ENCODE data around the gene KIF6.
"Not testable (repeated sequence)": the region's sequence is repeated elsewhere in the genome, so short reads cannot be mapped to it uniquely, and the experiment has no call there.

KIF6 gene

DNA sequence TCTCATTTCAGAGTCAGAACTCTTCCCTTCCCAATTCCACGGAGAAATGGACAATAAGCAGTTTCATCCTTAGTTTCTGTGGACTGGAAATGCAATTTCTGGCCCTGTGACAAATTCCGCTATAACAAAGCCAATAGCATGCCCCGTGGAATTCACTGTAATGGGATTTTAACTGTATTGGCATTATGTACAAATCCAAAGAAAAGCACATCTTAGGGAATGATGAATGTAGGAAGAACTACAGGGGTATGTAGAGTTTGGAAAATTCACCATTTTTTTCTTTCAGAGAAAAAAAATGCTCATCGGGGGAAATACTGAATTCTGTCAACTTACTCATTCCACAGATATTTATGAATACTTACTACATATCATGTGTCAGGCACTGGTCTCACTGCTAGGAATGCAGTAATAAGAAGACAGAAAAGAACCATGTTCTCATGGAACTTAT, 43.5 kb downstream of the KIF6 start:
- no peaks in the 10 kb centered on the region for H3K4me1 ChIP-seq (ENCODE audit: control insufficient read depth, insufficient read depth, low read length)
- H3K27me3 ChIP-seq (ENCODE audit: control insufficient read depth, insufficient read depth, low read length): no peaks in the 10 kb centered on the region
- H3K9me3 ChIP-seq (ENCODE audit: control insufficient read depth, insufficient read depth, low read length): no peaks in the 10 kb centered on the region
- no peak overlapping the region for H3K9ac ChIP-seq (ENCODE audit: low read depth, low read length)
- no peaks in the 10 kb centered on the region for H3K36me3 ChIP-seq (ENCODE audit: control insufficient read depth, insufficient read depth, low read length)
- no peak overlapping the region for H3K4me3 ChIP-seq (ENCODE audit: low read depth, low read length)

DNA sequence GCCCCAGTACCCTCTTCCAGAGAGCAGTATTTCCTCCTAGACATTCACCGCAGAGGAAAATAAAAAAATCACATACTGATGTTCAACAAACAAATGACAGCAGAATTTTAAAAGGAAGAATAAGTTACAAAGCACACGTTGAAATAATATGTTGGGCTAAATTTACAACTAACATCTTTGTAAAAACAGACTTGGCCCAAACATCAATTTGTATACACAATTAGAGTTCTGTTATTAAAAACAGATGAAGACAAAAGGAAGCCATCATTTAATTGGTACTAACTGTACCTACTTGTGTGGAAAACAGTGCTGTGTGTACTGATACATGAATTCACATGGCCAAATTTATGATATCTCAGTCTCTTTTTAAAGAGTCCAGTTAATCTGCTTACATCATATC, 46.3 kb downstream of the KIF6 start:
- Histone ChIP-seq H3K27me3 (ENCODE audit: control insufficient read depth, insufficient read depth, low read length) (no peaks in the 10 kb centered on the region), H3K9me3 (ENCODE audit: control insufficient read depth, insufficient read depth, low read length) (no peaks in the 10 kb centered on the region), H3K4me1 (ENCODE audit: control insufficient read depth, insufficient read depth, low read length) (no peaks in the 10 kb centered on the region), H3K4me3 (ENCODE audit: low read depth, low read length) (no peak overlapping the region), H3K9ac (ENCODE audit: low read depth, low read length) (no peak overlapping the region), H3K36me3 (ENCODE audit: control insufficient read depth, insufficient read depth, low read length) (no peaks in the 10 kb centered on the region)

DNA sequence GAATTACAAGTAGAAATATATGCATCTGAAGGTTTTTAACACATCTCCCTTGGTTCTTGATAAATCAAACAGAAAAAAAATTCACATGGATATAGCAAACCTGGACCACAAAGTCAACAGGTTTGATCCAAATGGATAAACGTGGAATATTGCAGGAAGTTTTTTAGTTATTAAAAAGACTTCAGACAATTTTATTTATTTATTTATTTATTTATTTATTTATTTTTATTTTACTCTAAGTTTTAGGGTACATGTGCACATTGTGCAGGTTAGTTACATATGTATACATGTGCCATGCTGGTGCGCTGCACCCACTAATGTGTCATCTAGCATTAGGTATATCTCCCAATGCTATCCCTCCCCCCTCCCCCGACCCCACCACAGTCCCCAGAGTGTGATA, 47.9 kb downstream of the KIF6 start:
- not testable (repeated sequence) for H3K27me3 ChIP-seq (ENCODE audit: control insufficient read depth, insufficient read depth, low read length); H3K9ac ChIP-seq (ENCODE audit: low read depth, low read length); H3K9me3 ChIP-seq (ENCODE audit: control insufficient read depth, insufficient read depth, low read length); H3K36me3 ChIP-seq (ENCODE audit: control insufficient read depth, insufficient read depth, low read length); H3K4me3 ChIP-seq (ENCODE audit: low read depth, low read length); H3K4me1 ChIP-seq (ENCODE audit: control insufficient read depth, insufficient read depth, low read length)

DNA sequence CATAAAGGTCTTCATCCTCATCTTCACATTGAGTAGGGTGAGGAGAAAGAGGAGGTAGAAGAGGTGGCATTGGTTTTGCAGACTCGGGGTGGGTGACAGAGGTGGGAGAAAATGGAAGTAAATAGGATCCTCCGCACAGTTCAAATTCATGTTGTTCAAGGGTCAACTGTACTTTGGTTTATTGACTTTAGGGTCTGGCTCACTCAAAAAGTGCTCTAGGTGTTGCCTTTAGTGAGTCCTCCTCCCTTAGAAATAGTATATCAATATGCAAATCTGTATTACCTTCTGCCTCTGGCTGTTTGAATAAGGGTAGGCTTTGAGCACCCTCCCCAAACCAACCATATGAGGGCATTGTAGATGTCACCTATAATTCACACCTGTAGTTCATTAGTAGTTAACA, 54.7 kb downstream of the KIF6 start:
- Histone ChIP-seq H3K36me3 (ENCODE audit: control insufficient read depth, insufficient read depth, low read length) (no peaks in the 10 kb centered on the region), H3K4me3 (ENCODE audit: low read depth, low read length) (no peak overlapping the region), H3K4me1 (ENCODE audit: control insufficient read depth, insufficient read depth, low read length) (peaks cover 10% of the 10 kb centered on the region), H3K9ac (ENCODE audit: low read depth, low read length) (no peak overlapping the region), H3K9me3 (ENCODE audit: control insufficient read depth, insufficient read depth, low read length) (no peaks in the 10 kb centered on the region), H3K27me3 (ENCODE audit: control insufficient read depth, insufficient read depth, low read length) (no peaks in the 10 kb centered on the region)

DNA sequence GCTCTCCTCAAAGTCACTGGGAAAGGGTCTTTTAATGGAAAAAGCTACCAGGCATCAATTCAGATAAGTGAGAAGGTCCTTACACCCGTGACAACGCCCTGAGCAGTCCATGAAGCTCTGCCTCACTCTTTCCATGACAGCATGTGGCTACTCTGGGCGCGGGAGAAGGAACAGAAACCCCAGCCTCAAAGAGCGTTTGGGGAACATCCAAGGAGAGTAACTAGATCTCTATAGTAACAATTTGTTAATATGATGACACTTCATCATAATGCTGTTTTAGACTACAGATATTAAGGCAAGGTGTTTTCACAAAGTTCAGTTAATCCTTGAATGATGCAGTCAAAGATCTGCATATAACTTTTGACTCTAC, 55.2 kb downstream of the KIF6 start:
- no peaks in the 10 kb centered on the region for H3K36me3 ChIP-seq (ENCODE audit: control insufficient read depth, insufficient read depth, low read length)
- H3K9me3 ChIP-seq (ENCODE audit: control insufficient read depth, insufficient read depth, low read length): no peaks in the 10 kb centered on the region
- H3K9ac ChIP-seq (ENCODE audit: low read depth, low read length): no peak overlapping the region
- peaks cover 10% of the 10 kb centered on the region for H3K4me1 ChIP-seq (ENCODE audit: control insufficient read depth, insufficient read depth, low read length)
- H3K4me3 ChIP-seq (ENCODE audit: low read depth, low read length): no peak overlapping the region
- H3K27me3 ChIP-seq (ENCODE audit: control insufficient read depth, insufficient read depth, low read length): no peaks in the 10 kb centered on the region

DNA sequence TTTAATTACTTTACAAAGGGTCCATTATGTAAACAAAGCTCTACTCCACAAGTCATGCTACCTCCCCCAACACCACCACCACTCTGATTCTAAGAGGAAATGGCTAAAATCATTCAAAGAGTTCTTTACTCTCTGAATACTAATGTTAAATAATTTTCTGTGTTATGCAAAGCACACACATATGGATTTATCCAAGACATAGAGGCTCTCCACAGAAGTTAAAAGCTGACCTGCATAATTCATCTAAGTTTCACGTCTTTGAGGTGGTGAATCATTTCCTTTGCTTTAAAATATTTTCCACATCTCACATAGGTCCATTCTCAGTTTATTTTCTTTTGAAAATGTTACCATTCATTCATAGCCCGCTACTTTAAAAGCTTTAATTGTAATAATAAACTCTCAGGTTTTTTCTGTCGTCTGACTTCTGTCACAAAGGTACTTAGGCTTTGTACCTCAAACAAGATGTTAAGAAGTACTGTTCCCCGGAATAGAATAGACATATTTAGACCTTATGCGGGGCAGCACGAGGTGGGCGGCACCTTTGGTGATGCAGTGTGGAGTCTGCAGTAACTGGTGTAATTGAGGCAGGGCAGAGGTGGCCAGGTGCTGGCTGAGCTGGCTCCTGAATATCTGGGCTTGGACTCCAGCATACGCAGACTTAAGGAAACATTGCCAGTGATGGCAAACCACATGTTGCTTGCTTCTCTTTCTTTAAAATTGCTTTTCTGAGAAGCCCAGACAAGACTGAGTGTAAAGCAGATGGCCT, 55.8 kb downstream of the KIF6 start:
- no peak overlapping the region for H3K9ac ChIP-seq (ENCODE audit: low read depth, low read length)
- no peak overlapping the region for H3K4me3 ChIP-seq (ENCODE audit: low read depth, low read length)
- H3K4me1 ChIP-seq (ENCODE audit: control insufficient read depth, insufficient read depth, low read length): peaks cover 10% of the 10 kb centered on the region
- no peaks in the 10 kb centered on the region for H3K36me3 ChIP-seq (ENCODE audit: control insufficient read depth, insufficient read depth, low read length)
- H3K27me3 ChIP-seq (ENCODE audit: control insufficient read depth, insufficient read depth, low read length): no peaks in the 10 kb centered on the region
- no peaks in the 10 kb centered on the region for H3K9me3 ChIP-seq (ENCODE audit: control insufficient read depth, insufficient read depth, low read length)

DNA sequence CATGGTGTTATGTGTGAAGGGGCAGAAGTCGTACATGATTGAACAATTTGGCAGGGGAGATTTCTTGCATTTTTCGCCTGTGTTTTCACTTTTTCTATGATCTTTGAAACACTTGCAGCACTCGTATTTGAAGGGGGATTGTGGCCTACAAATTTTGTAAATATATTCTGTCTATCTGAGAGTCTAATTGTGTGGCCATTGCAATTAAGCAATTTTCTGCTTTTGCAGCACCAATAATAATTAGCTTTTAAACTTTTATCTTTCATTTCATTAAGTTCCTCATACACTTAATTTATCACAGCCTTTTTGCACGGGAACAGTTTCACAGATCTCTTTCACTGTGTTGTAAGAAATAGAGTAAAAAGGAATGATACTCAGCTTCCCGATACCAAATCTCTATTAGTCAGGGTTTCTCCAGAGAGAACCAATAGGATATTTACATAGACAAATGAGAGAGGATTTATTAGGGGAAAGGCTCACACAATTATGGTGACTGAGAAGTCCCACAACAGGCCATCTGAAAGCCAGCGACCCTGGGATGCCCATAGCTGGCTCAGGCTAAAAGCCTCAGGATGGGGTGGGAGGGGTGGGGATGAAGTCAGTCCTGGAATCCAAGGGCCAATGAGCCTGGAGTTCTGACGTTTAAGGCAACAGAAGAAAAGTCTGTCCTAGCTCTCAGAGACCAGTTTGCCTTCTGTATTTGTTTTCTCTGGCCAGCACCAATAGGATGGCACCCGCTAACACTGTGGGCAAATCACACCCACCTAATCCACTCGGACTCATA, 58.3 kb downstream of the KIF6 start:
- no peak overlapping the region for H3K9ac ChIP-seq (ENCODE audit: low read depth, low read length)
- H3K4me1 ChIP-seq (ENCODE audit: control insufficient read depth, insufficient read depth, low read length): peaks cover 10% of the 10 kb centered on the region
- no peak overlapping the region for H3K4me3 ChIP-seq (ENCODE audit: low read depth, low read length)
- no peaks in the 10 kb centered on the region for H3K36me3 ChIP-seq (ENCODE audit: control insufficient read depth, insufficient read depth, low read length)
- H3K27me3 ChIP-seq (ENCODE audit: control insufficient read depth, insufficient read depth, low read length): no peaks in the 10 kb centered on the region
- H3K9me3 ChIP-seq (ENCODE audit: control insufficient read depth, insufficient read depth, low read length): no peaks in the 10 kb centered on the region

DNA sequence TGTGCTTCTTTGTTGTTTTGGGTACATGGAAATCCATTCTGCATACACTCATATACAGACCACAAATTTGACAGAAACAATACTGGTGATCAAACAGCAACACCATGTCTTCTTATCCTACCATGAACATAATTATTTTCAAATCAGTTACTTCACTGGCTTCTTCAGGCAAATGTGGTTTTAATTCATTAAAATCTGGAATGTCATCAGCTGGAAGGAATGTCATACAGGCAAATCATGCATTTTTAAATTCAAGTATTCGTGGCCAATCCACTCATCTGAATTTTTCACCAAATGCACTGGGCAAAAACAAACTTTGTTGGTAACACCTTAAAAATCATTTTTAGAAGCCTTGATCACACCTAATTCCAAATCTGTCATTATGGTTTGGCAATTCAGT, 59.3 kb downstream of the KIF6 start:
- no peak overlapping the region for H3K9ac ChIP-seq (ENCODE audit: low read depth, low read length)
- H3K4me3 ChIP-seq (ENCODE audit: low read depth, low read length): no peak overlapping the region
- no peaks in the 10 kb centered on the region for H3K27me3 ChIP-seq (ENCODE audit: control insufficient read depth, insufficient read depth, low read length)
- peaks cover 10% of the 10 kb centered on the region for H3K4me1 ChIP-seq (ENCODE audit: control insufficient read depth, insufficient read depth, low read length)
- no peaks in the 10 kb centered on the region for H3K36me3 ChIP-seq (ENCODE audit: control insufficient read depth, insufficient read depth, low read length)
- H3K9me3 ChIP-seq (ENCODE audit: control insufficient read depth, insufficient read depth, low read length): no peaks in the 10 kb centered on the region

DNA sequence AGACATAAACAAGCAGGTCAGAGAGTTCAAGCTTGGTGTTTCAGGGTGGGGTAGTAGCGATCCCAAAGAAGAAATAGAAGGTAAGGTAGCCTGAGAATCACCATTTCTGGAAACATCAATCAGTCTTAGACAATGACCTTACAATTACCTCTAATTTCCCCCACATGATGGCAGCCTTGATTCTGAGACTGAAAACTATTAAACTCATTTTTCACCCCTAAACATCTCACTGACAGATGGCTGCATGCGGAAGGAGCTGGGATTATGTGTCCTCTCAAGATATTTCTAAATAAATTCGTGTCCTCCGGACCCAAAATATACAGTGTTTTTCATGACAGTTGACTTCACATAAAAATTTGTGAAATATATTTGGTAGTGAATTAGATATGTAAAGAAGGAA, 61.0 kb downstream of the KIF6 start:
- Histone ChIP-seq H3K9me3 (ENCODE audit: control insufficient read depth, insufficient read depth, low read length) (no peaks in the 10 kb centered on the region), H3K4me1 (ENCODE audit: control insufficient read depth, insufficient read depth, low read length) (peaks cover 2% of the 10 kb centered on the region), H3K36me3 (ENCODE audit: control insufficient read depth, insufficient read depth, low read length) (no peaks in the 10 kb centered on the region), H3K4me3 (ENCODE audit: low read depth, low read length) (no peak overlapping the region), H3K27me3 (ENCODE audit: control insufficient read depth, insufficient read depth, low read length) (no peaks in the 10 kb centered on the region), H3K9ac (ENCODE audit: low read depth, low read length) (no peak overlapping the region)

DNA sequence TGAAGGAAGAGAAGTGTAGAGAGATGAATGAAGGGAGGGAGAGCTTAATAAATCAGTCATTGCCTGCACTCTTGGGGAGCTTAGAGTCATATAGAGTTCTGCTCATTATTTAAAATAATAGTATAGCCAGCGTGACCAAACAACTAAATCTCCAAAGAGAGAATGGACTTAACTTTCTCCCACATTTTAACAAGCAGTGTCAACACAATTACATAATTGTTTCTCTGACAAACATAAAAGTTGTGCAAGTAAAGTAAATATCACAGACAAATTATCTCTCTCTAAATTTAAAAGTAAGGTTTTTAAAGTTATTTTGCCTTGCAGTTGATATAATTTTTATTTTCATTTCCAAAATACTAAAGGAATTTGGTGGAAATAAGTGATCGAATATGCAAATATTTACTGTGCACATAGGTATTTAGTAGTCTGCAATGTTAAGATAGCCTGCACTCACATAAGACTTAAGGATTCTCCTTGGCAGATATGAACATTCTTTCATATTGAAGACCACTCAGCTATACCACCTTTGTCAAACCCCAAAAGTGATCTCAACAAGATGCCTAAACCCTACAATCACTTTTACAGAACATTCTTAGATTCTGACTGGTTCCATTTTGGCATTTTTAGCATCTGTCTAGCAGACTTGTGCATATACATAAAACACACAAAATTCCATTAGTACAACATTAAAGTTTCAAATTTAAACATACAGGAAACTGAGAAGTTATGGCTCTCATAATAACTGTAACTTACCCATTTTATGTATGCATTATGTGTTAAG, 67.7 kb downstream of the KIF6 start:
- Histone ChIP-seq H3K27me3 (ENCODE audit: control insufficient read depth, insufficient read depth, low read length) (no peaks in the 10 kb centered on the region), H3K4me3 (ENCODE audit: low read depth, low read length) (no peak overlapping the region), H3K36me3 (ENCODE audit: control insufficient read depth, insufficient read depth, low read length) (no peaks in the 10 kb centered on the region), H3K4me1 (ENCODE audit: control insufficient read depth, insufficient read depth, low read length) (peaks cover 9% of the 10 kb centered on the region), H3K9ac (ENCODE audit: low read depth, low read length) (no peak overlapping the region), H3K9me3 (ENCODE audit: control insufficient read depth, insufficient read depth, low read length) (no peaks in the 10 kb centered on the region)

DNA sequence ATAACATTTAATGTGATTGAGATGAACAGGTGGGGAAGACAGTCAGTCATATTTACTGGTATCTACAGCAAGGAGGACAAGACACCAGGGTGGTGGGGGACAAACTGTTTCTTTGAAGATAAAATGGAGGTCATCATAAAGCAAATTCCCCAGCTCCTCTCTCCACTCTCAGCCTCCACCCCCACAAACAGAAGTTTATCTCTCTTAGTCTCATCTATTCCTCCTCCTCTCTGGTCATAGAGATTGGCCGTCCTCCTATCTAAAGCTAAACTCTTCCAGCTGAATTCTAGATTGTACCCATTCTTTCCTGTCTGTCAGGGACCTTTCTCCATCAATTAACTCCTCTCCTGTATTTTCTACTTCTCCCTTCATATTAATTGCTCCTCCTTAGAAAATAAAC, 71.1 kb downstream of the KIF6 start:
- Histone ChIP-seq H3K4me3 (ENCODE audit: low read depth, low read length) (no peak overlapping the region), H3K9ac (ENCODE audit: low read depth, low read length) (no peak overlapping the region), H3K9me3 (ENCODE audit: control insufficient read depth, insufficient read depth, low read length) (no peaks in the 10 kb centered on the region), H3K27me3 (ENCODE audit: control insufficient read depth, insufficient read depth, low read length) (no peaks in the 10 kb centered on the region), H3K36me3 (ENCODE audit: control insufficient read depth, insufficient read depth, low read length) (no peaks in the 10 kb centered on the region), H3K4me1 (ENCODE audit: control insufficient read depth, insufficient read depth, low read length) (peaks cover 13% of the 10 kb centered on the region)

All from iPS-15b (cell line).